CD4-positive, alpha-beta T cell treated with Interferon gamma for 1 hour (primary cell): ENCODE measurements around the gene SPATA31A3.
"Not testable (repeated sequence)": the region's sequence is repeated elsewhere in the genome, so short reads cannot be mapped to it uniquely, and the experiment has no call there.

Experiments used
- DNase-seq: peaks from one replicate; pipeline ENCODE4 v3.0.0-alpha.2; 2020

SPATA31A3 gene

DNA sequence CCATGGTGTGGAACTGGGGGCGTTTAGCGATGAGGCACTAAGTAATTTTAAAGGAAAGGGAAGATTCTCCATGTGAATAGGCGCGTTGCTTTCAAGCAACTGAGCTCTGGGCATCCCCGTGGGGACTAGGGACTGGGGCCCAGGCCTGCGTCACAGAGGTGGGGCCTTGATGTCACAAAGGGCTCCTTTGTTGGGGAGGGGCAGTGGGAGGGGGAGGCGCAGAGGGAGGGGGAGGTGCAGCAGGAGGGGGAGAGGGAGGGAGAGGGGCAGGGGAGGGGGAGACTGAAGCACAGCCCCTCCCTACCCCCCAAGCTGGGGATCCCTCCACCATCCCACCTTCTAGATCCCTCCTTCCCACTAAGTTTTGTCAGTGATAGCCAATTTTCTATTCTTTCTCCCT is at the start of gene SPATA31A3:
TSS of gene SPATA31A3 (minus strand) at position 101 of the 400 bp plus-strand sequence. CDS start at position 72, 29 bp downstream.
- DNase-seq = not testable (repeated sequence)

DNA sequence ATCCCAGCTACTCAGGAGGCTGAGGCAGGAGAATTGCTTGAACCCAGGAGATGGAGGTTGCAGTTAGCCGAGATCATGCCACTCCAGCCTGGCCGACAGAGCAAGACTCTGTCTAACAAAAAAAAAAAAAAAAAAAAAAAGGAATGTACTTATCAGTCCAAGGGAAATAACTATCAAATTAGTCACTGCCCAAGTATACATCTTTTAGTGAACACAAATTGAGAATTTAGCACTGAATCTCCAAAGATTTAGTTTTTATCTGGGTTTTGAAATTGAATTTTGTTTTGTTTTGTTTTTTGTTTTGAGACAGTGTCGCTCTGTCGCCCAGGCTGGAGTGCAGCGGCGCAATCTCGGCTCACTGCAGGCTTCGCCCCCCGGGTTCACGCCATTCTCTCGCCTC is 39.8 kb downstream of the SPATA31A3 start:
- not testable (repeated sequence) for DNase-seq

DNA sequence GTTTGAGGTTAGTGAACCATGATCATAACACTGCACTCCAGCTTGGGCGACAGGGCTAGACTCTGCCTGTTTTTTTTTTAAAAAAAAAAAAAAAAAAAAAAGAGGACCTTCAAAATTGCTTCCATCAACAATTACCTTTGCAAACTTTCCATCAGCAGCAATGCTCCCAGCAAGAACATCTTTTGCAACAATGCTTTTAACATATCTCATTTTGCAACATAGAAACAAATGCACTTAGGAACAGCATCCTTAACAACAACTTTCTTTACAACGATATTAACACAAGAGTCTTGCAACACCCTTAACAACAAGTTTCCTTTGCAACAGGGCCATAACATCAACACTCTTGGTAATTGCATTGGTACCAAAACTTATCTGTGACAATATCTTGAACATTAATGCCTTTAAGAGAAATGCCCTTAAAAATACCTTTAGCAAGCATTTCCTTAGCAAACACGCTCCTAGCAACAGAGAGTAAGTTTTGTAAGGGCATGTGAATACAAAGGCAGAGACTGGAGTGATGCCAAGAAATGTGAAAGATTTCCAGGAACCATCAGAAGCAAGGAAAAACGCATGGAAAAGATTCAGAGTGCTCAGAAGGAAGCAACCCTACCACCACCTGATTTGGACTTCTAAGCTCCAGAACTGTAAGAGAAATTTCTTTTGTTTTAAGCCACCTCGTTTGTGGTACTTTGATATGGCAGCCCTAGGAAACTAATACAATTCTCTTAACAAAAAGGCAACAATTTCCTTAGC is 49.8 kb downstream of the SPATA31A3 start:
- not testable (repeated sequence) for DNase-seq

DNA sequence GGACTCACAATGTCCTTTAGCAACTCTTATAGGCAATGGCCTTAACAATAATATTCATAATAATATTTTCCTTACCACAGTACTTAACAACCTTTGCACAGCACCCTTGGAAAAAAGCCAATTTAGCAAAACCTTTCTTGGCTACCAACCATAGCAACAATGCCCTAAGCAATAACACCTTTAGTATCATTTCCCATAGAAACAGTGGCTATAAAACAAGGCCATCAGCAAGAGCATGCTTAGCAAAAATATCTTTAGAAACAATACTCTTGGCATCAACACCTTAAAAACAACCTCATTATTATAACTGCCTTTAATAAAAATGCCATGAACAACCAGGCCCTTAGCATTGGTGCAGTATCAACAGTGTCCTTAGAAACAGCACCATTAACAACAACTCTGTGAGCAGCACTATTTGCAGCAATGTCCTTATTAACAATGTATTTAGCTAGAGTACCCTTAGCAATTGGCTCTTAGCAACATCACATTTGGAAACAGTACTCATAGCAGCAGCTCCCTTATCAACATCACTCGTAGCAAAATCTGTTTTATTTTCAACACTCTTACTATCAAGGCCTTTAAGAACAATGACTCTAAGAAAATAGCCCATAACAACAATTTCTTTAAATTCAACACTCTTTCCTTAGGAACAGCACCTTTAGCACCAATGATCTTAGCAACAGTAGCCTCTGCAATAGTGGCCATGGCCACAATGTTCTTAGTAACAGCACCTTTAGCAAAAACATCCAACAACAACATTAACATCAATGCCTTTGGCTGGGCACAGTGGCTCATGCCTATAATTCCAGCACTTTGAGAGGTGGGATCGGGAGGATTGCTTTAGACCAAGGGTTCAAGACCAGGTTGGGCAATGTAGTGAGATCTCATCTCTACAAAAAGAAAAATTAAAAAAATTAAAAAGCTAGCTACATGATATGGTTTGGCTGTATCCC is 52.2 kb downstream of the SPATA31A3 start:
- DNase-seq = not testable (repeated sequence)

DNA sequence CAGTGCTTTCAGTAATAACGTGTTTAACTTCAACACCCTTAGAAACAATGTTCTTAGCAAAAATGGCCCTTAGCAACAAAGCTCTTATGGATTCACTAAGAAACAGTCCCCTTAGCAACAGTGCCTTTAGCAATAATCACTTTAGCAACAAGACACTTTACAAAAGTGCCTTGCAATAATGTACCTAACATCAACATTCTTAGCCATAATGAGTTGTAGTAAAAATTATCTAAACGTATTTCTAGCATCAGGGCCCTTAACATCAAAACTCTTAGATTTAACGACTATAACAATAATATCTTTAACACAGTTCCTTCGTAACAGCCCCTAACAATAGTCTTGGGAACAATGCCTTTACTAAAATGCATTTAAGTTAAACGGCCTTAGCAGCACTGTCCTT is 54.0 kb downstream of the SPATA31A3 start:
- DNase-seq = not testable (repeated sequence)

DNA sequence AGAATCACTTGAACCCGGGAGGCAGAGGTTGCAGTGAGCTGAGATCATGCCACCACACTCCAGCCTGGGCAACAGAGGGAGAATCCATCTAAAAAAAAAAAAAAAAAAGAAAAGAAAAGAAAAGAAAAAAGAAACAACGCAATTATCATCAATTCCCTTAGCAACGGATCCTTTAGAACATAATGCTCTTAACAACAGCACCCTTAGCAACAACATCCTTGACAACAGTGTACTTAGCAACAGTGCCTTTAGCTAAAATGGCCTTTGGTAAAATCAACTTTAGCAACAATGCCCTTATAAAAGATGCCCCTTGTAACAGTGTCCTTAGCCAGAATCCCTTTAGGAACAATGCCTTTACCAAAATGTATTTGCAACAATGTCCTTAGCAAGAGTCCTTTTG is 54.7 kb downstream of the SPATA31A3 start:
- not testable (repeated sequence) for DNase-seq
